ENCODE measurements around the gene DUSP28.

DNA sequence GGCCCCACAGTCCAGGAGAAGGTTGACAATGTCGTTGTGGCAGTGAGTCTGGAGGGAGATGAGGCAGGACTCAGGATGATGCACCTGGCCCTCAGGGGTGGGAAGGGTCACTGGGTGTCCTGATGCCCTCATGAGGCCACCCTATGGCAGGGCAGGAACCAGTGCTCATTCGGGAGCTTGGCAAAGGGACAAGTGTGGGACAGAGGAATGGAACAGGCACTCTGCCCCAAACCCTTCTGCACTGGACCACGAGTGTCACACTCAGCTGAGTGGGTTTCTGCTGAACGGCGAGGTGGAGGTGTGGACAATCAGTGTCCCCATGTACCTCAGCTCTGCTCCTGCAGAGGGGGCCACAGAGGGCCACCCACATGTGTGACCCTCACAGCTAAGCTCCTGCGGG lies 34.4 kb upstream of the DUSP28 start:
- TF ChIP-seq, protein P1, sequence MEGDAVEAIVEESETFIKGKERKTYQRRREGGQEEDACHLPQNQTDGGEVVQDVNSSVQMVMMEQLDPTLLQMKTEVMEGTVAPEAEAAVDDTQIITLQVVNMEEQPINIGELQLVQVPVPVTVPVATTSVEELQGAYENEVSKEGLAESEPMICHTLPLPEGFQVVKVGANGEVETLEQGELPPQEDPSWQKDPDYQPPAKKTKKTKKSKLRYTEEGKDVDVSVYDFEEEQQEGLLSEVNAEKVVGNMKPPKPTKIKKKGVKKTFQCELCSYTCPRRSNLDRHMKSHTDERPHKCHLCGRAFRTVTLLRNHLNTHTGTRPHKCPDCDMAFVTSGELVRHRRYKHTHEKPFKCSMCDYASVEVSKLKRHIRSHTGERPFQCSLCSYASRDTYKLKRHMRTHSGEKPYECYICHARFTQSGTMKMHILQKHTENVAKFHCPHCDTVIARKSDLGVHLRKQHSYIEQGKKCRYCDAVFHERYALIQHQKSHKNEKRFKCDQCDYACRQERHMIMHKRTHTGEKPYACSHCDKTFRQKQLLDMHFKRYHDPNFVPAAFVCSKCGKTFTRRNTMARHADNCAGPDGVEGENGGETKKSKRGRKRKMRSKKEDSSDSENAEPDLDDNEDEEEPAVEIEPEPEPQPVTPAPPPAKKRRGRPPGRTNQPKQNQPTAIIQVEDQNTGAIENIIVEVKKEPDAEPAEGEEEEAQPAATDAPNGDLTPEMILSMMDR (IDR thresholded peaks at IDR 0.05) = no peak
- no peak for TF ChIP-seq EZH2 (IDR thresholded peaks at IDR 0.05)
